22Rv1 (cell line): ENCODE measurements around the gene F11.

ENCODE experiments used
- ZFX ChIP-seq: fragments of 450-650 bp; IDR thresholded peaks from 2 replicates; pipeline ENCODE4 v1.6.1; 2017; ENCODE audit warnings: antibody characterized with exemption, borderline replicate concordance
- TF ChIP-seq, protein P1 (sequence below): fragments of 450-650 bp; IDR thresholded peaks from 2 replicates; pipeline ENCODE4 v1.5.1; 2017; ENCODE audit warnings: mild to moderate bottlenecking

DNA sequence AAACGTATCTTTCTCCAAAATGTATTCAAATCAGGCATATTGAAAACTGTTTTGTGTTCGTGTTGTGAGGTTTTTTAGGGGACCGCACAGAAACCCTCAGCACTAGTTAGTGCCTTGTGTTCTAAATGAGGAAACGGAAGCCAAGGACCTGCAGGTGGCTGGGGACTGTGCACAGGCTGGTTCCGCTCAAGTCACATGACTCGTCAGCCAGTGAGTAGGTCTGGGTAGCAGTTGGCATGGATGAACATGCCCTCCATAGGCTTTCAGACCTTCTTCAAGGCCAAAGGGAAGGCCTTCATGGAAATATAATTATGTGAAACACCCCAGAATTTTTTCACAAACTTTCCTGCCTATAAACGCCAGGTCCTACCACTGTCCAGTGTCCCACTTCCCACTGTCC lies 1.3 kb upstream of the F11 start:
- TF ChIP-seq, protein P1, sequence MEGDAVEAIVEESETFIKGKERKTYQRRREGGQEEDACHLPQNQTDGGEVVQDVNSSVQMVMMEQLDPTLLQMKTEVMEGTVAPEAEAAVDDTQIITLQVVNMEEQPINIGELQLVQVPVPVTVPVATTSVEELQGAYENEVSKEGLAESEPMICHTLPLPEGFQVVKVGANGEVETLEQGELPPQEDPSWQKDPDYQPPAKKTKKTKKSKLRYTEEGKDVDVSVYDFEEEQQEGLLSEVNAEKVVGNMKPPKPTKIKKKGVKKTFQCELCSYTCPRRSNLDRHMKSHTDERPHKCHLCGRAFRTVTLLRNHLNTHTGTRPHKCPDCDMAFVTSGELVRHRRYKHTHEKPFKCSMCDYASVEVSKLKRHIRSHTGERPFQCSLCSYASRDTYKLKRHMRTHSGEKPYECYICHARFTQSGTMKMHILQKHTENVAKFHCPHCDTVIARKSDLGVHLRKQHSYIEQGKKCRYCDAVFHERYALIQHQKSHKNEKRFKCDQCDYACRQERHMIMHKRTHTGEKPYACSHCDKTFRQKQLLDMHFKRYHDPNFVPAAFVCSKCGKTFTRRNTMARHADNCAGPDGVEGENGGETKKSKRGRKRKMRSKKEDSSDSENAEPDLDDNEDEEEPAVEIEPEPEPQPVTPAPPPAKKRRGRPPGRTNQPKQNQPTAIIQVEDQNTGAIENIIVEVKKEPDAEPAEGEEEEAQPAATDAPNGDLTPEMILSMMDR = no peak
- TF ChIP-seq ZFX = no peak
